Naive thymus-derived CD8-positive, alpha-beta T cell (primary cell): Measurements from ENCODE around the gene AUTS2. TPM values are rescaled to one million over a fixed set of nuclear protein-coding genes. Genes with fewer than 3 reads are reported as not detected.
A peak's percentile ranks its signal among the peaks of the same experiment; 100 is the strongest.
"Not testable (repeated sequence)": the region's sequence is repeated elsewhere in the genome, so short reads cannot be mapped to it uniquely, and the experiment has no call there.

Experiments
- ATAC-seq, 2 donors: fragments of 150-1000 bp; cut with Tn5 transposase in 1 of 2; sonication (Bioruptor Pico), chemical (Tn5 transposase) in 1 of 2; 1 replicate in 1 of 2; 2 replicates in 1 of 2; pipeline ENCODE4 v1.10.0; 2021; ENCODE audit warnings: mild to moderate bottlenecking in 2 of 2, moderate library complexity in 2 of 2
- POLR2A ChIA-PET: fragments of 350-600 bp; sonication (Branson Sonifier 250); formaldehyde crosslinking; loops from one replicate; lab custom pipeline; 2021; ENCODE audit warnings: antibody characterized with exemption; lab: Charles Lee
- DNase-seq, 10 donors: peaks; one replicate each; pipeline versions ENCODE4 v3.0.0 to v3.0.0-alpha.2; 2020 to 2022
- H3K27ac Mint-ChIP-seq, 10 donors: one replicate each; pipeline ENCODE4 v1.8.0; 2020 to 2022; ENCODE audit warnings: mild to moderate bottlenecking in 10 of 10, mixed read lengths in 10 of 10, moderate library complexity in 4 of 10, inconsistent platforms in 1 of 10
- H3K27me3 Mint-ChIP-seq, 5 donors: one replicate each; pipeline ENCODE4 v1.8.0; 2021 to 2022; ENCODE audit warnings: mixed read lengths in 5 of 5
- H3K36me3 Mint-ChIP-seq, 3 donors: one replicate each; pipeline ENCODE4 v1.8.0; 2020 to 2022; ENCODE audit warnings: mixed read lengths in 3 of 3, mild to moderate bottlenecking in 2 of 3, inconsistent platforms in 1 of 3
- H3K4me1 Mint-ChIP-seq, 4 donors: one replicate each; pipeline ENCODE4 v1.8.0; 2021 to 2022; ENCODE audit warnings: mixed read lengths in 4 of 4
- H3K4me3 Mint-ChIP-seq, 10 donors: one replicate each; pipeline ENCODE4 v1.8.0; 2020 to 2022; ENCODE audit warnings: mild to moderate bottlenecking in 10 of 10, mixed read lengths in 10 of 10, moderate library complexity in 6 of 10, inconsistent platforms in 1 of 10
- H3K9me3 Mint-ChIP-seq, 9 donors: one replicate each; pipeline ENCODE4 v1.8.0; 2020 to 2022; ENCODE audit warnings: mixed read lengths in 9 of 9, mild to moderate bottlenecking in 3 of 9, inconsistent platforms in 1 of 9, moderate library complexity in 1 of 9
- polyA plus RNA-seq, 3 donors: library from polyadenylated mRNA; unstranded; fragments of 300-500 nt; fragmentation: Illumina TruSeq; gene quantifications; one replicate each; pipeline ENCODE4 v1.2.3, GENCODE V29; 2021
- total RNA-seq, 8 experiments: library from RNA in 2 of 8; stranded (reverse) in 2 of 8; gene quantifications; one replicate each; pipeline ENCODE4 v1.2.3 and lab custom pipeline; 2021 to 2026

The AUTS2 gene
- total and polyA plus RNA-seq, 5 experiments from 2014 or later = 0.36 to 4.6 (median 3.0) TPM

GRCh38 chr7:70794962-70795361, 1196.7 kb downstream of the AUTS2 start:
- Mint-ChIP-seq H3K9me3 (peaks cover 0 to 19% (median 5%) of the 10 kb centered on the region in 9 donors), H3K36me3 (peaks cover 0 to 5% (median 0%) of the 10 kb centered on the region in 3 donors), H3K4me1 (peaks cover 0 to 11% (median 2%) of the 10 kb centered on the region in 4 donors), H3K27ac (no peak overlapping the region), H3K27me3 (no peaks in the 10 kb centered on the region), H3K4me3 (no peak overlapping the region)
- DNase-seq (no peak), ATAC-seq (no peak)
- POLR2A ChIA-PET = no interaction called here

- no peak overlapping the region for H3K4me3 Mint-ChIP-seq
- POLR2A ChIA-PET = interaction anchor here (0.6 kb wide), 1 partner anchor 137 kb away, joined by 4 read pairs; no protein-coding TSS in a partner anchor
- peaks cover 0 to 2% (median 0%) of the 10 kb centered on the region in 5 donors for H3K27me3 Mint-ChIP-seq
- no peak overlapping the region for H3K27ac Mint-ChIP-seq
- ATAC-seq (no peak), DNase-seq (no peak)
- peaks cover 0 to 15% (median 0%) of the 10 kb centered on the region in 3 donors for H3K36me3 Mint-ChIP-seq
- H3K9me3 Mint-ChIP-seq = peaks cover 3 to 29% (median 13%) of the 10 kb centered on the region in 9 donors
- H3K4me1 Mint-ChIP-seq = peaks cover 0 to 11% (median 2%) of the 10 kb centered on the region in 4 donors
Measured at GRCh38 chr7:70795948-70796347, 1197.7 kb downstream of the AUTS2 start.

GRCh38 chr7:70797109-70797514, 1198.8 kb downstream of the AUTS2 start:
- peaks cover 0 to 22% (median 0%) of the 10 kb centered on the region in 3 donors for H3K36me3 Mint-ChIP-seq
- DNase-seq = no peak
- H3K4me3 Mint-ChIP-seq = no peak overlapping the region
- POLR2A ChIA-PET = no interaction called here
- peaks cover 0 to 11% (median 2%) of the 10 kb centered on the region in 4 donors for H3K4me1 Mint-ChIP-seq
- H3K27ac Mint-ChIP-seq = no peak overlapping the region
- ATAC-seq = no peak
- H3K9me3 Mint-ChIP-seq = peaks cover 8 to 36% (median 22%) of the 10 kb centered on the region in 9 donors
- H3K27me3 Mint-ChIP-seq = peaks cover 0 to 9% (median 0%) of the 10 kb centered on the region in 5 donors

GRCh38 chr7:70799841-70800405, 1201.6 kb downstream of the AUTS2 start:
- peaks cover 0 to 11% (median 2%) of the 10 kb centered on the region in 4 donors for H3K4me1 Mint-ChIP-seq
- POLR2A ChIA-PET = no interaction called here
- ATAC-seq (no peak), DNase-seq (no peak)
- no peak overlapping the region for H3K4me3 Mint-ChIP-seq
- H3K27me3 Mint-ChIP-seq = peaks cover 0 to 9% (median 0%) of the 10 kb centered on the region in 5 donors
- no peak overlapping the region for H3K27ac Mint-ChIP-seq
- peaks cover 0 to 28% (median 0%) of the 10 kb centered on the region in 3 donors for H3K36me3 Mint-ChIP-seq
- H3K9me3 Mint-ChIP-seq = peaks cover 8 to 38% (median 24%) of the 10 kb centered on the region in 9 donors

GRCh38 chr7:70805360-70805759, 1207.1 kb downstream of the AUTS2 start:
- no peak for ATAC-seq
- peaks cover 0 to 9% (median 6%) of the 10 kb centered on the region in 5 donors for H3K27me3 Mint-ChIP-seq
- H3K4me3 Mint-ChIP-seq = no peak overlapping the region
- DNase-seq = no peak
- peaks cover 0 to 19% (median 0%) of the 10 kb centered on the region in 3 donors for H3K36me3 Mint-ChIP-seq
- H3K4me1 Mint-ChIP-seq = peaks cover 0 to 7% (median 3%) of the 10 kb centered on the region in 4 donors
- POLR2A ChIA-PET = no interaction called here
- H3K27ac Mint-ChIP-seq = no peak overlapping the region
- peaks cover 9 to 26% (median 15%) of the 10 kb centered on the region in 9 donors for H3K9me3 Mint-ChIP-seq

- no peak overlapping the region for H3K4me3 Mint-ChIP-seq
- H3K27me3 Mint-ChIP-seq = peaks cover 4 to 14% (median 12%) of the 10 kb centered on the region in 5 donors
- no peak overlapping the region for H3K27ac Mint-ChIP-seq
- POLR2A ChIA-PET = no interaction called here
- ATAC-seq (no peak), DNase-seq (no peak)
- peaks cover 0 to 7% (median 0%) of the 10 kb centered on the region in 3 donors for H3K36me3 Mint-ChIP-seq
- H3K4me1 Mint-ChIP-seq = peaks cover 0 to 7% (median 3%) of the 10 kb centered on the region in 4 donors
- H3K9me3 Mint-ChIP-seq = peaks cover 0 to 13% (median 2%) of the 10 kb centered on the region in 9 donors
Measured at GRCh38 chr7:70807650-70808049, 1209.4 kb downstream of the AUTS2 start.

GRCh38 chr7:70808876-70809275, 1210.6 kb downstream of the AUTS2 start:
- Mint-ChIP-seq H3K4me1 (peaks cover 0 to 7% (median 3%) of the 10 kb centered on the region in 4 donors), H3K27ac (peak overlapping the region in 1 of 10 donors; percentile 50), H3K9me3 (peaks cover 0 to 8% (median 0%) of the 10 kb centered on the region in 9 donors), H3K36me3 (no peaks in the 10 kb centered on the region), H3K4me3 (peak overlapping the region in 1 of 10 donors; percentile 17), H3K27me3 (peaks cover 4 to 14% (median 13%) of the 10 kb centered on the region in 5 donors)
- ATAC-seq = no peak
- POLR2A ChIA-PET = no interaction called here
- no peak for DNase-seq

- Mint-ChIP-seq H3K36me3 (no peaks in the 10 kb centered on the region), H3K9me3 (peaks cover 0 to 9% (median 1%) of the 10 kb centered on the region in 9 donors), H3K4me3 (no peak overlapping the region), H3K27me3 (peaks cover 4 to 24% (median 14%) of the 10 kb centered on the region in 5 donors), H3K4me1 (peaks cover 0 to 7% (median 3%) of the 10 kb centered on the region in 4 donors), H3K27ac (no peak overlapping the region)
- ATAC-seq = no peak
- DNase-seq = no peak
- POLR2A ChIA-PET = no interaction called here
Measured at GRCh38 chr7:70810558-70811139, 1212.4 kb downstream of the AUTS2 start.

GRCh38 chr7:70812511-70812910, 1214.2 kb downstream of the AUTS2 start:
- no peak overlapping the region for H3K27ac Mint-ChIP-seq
- peaks cover 4 to 30% (median 14%) of the 10 kb centered on the region in 5 donors for H3K27me3 Mint-ChIP-seq
- POLR2A ChIA-PET = no interaction called here
- H3K36me3 Mint-ChIP-seq = peaks cover 0 to 2% (median 0%) of the 10 kb centered on the region in 3 donors
- H3K4me3 Mint-ChIP-seq = no peak overlapping the region
- H3K9me3 Mint-ChIP-seq = peaks cover 0 to 13% (median 5%) of the 10 kb centered on the region in 9 donors
- DNase-seq (no peak), ATAC-seq (no peak)
- peaks cover 0 to 7% (median 3%) of the 10 kb centered on the region in 4 donors for H3K4me1 Mint-ChIP-seq

- H3K4me3 Mint-ChIP-seq = not testable (repeated sequence)
Measured at GRCh38 chr7:70822490-70822889, 1224.2 kb downstream of the AUTS2 start.

GRCh38 chr7:70829221-70830059, 1231.2 kb downstream of the AUTS2 start:
- POLR2A ChIA-PET = no interaction called here
- peak in 1 of 2 donors; percentile 48 for ATAC-seq
- H3K4me1 Mint-ChIP-seq = peaks cover 3 to 14% (median 10%) of the 10 kb centered on the region in 4 donors
- peak in 9 of 10 donors; percentile 22 to 72 (median 41) for DNase-seq
- peak overlapping the region; percentile 26 to 76 (median 52) for H3K4me3 Mint-ChIP-seq
- H3K27ac Mint-ChIP-seq = peak overlapping the region in 1 of 10 donors; percentile 60
- H3K9me3 Mint-ChIP-seq = peaks cover 0 to 11% (median 0%) of the 10 kb centered on the region in 9 donors
- H3K36me3 Mint-ChIP-seq = peaks cover 0 to 5% (median 0%) of the 10 kb centered on the region in 3 donors
- H3K27me3 Mint-ChIP-seq = peaks cover 10 to 22% (median 16%) of the 10 kb centered on the region in 5 donors

More at GRCh38 chr7:70822490-70822889, 1224.2 kb downstream of the AUTS2 start:
- H3K27ac Mint-ChIP-seq, ATAC-seq, H3K4me1 Mint-ChIP-seq, DNase-seq, H3K27me3 Mint-ChIP-seq, POLR2A ChIA-PET: not testable (repeated sequence)
- Mint-ChIP-seq H3K9me3 (peaks cover 0 to 42% (median 14%) of the 10 kb centered on the region in 9 donors), H3K36me3 (peaks cover 0 to 18% (median 0%) of the 10 kb centered on the region in 3 donors)

- Mint-ChIP-seq H3K36me3 (peaks cover 0 to 5% (median 0%) of the 10 kb centered on the region in 3 donors), H3K9me3 (peaks cover 0 to 11% (median 0%) of the 10 kb centered on the region in 9 donors), H3K27ac (no peak overlapping the region), H3K27me3 (peaks cover 10 to 25% (median 16%) of the 10 kb centered on the region in 5 donors), H3K4me1 (peaks cover 3 to 14% (median 10%) of the 10 kb centered on the region in 4 donors), H3K4me3 (peak overlapping the region in 1 of 10 donors; percentile 25)
- ATAC-seq (no peak), DNase-seq (no peak)
- POLR2A ChIA-PET = no interaction called here
Measured at GRCh38 chr7:70830060-70830395, 1231.8 kb downstream of the AUTS2 start.
